CD8-positive, alpha-beta memory T cell (primary cell): ENCODE results near the gene ARL2. TPM values are rescaled to one million over a fixed set of nuclear protein-coding genes. Genes with fewer than 3 reads are reported as not detected.
"Not testable (repeated sequence)": the region's sequence is repeated elsewhere in the genome, so short reads cannot be mapped to it uniquely, and the experiment has no call there.

Experiments
- CTCF ChIA-PET: fragments of 350-600 bp; sonication (Branson Sonifier 250); formaldehyde crosslinking; loops from one replicate; lab custom pipeline; 2021; ENCODE audit warnings: antibody characterized with exemption; lab: Charles Lee
- POLR2A ChIA-PET: fragments of 350-600 bp; sonication (Branson Sonifier 250); formaldehyde crosslinking; loops from one replicate; lab custom pipeline; 2021; ENCODE audit warnings: antibody characterized with exemption; lab: Charles Lee
- DNase-seq, 5 donors: peaks; one replicate each; pipeline versions ENCODE4 v3.0.0 to v3.0.0-alpha.2; 2020 to 2022; ENCODE audit warnings: mixed read lengths in 1 of 5
- H3K27ac ChIP-seq: one replicate; pipeline ENCODE4 v1.7.0; 2013; ENCODE audit warnings: low read depth, mild to moderate bottlenecking, low read length, moderate library complexity
- H3K27me3 ChIP-seq: 2 replicates; pipeline ENCODE4 v1.7.0; 2013; ENCODE audit warnings: low read length, mild to moderate bottlenecking; ENCODE audit not compliant: insufficient read depth, poor library complexity, severe bottlenecking
- H3K36me3 ChIP-seq: 2 replicates; pipeline ENCODE4 v1.7.0; 2013; ENCODE audit warnings: mild to moderate bottlenecking, low read length, moderate library complexity; ENCODE audit not compliant: insufficient read depth
- H3K4me1 ChIP-seq: 2 replicates; pipeline ENCODE4 v1.7.0; 2013; ENCODE audit warnings: mild to moderate bottlenecking, low read length, moderate library complexity; ENCODE audit not compliant: insufficient read depth
- H3K4me3 ChIP-seq: 2 replicates; pipeline ENCODE4 v1.7.0; 2013; ENCODE audit warnings: mild to moderate bottlenecking, low read length
- H3K9me3 ChIP-seq: 2 replicates; pipeline ENCODE4 v1.7.0; 2013; ENCODE audit warnings: mild to moderate bottlenecking, low read length
- H3K27ac Mint-ChIP-seq, 8 donors: one replicate each; pipeline ENCODE4 v1.8.0; 2020 to 2021; ENCODE audit warnings: mixed read lengths in 8 of 8, mild to moderate bottlenecking in 6 of 8, inconsistent platforms in 3 of 8, moderate library complexity in 3 of 8
- H3K27me3 Mint-ChIP-seq, 2 donors: one replicate each; pipeline ENCODE4 v1.8.0; 2020 to 2021; ENCODE audit warnings: mixed read lengths in 2 of 2, mild to moderate bottlenecking in 1 of 2, moderate library complexity in 1 of 2
- H3K36me3 Mint-ChIP-seq, 3 donors: one replicate each; pipeline ENCODE4 v1.8.0; 2020 to 2021; ENCODE audit warnings: mixed read lengths in 3 of 3, inconsistent platforms in 1 of 3, mild to moderate bottlenecking in 1 of 3
- H3K4me1 Mint-ChIP-seq, 3 donors: one replicate each; pipeline ENCODE4 v1.8.0; 2020 to 2021; ENCODE audit warnings: mixed read lengths in 3 of 3, inconsistent platforms in 1 of 3, mild to moderate bottlenecking in 1 of 3
- H3K4me3 Mint-ChIP-seq, 7 donors: one replicate each; pipeline ENCODE4 v1.8.0; 2020 to 2021; ENCODE audit warnings: mixed read lengths in 7 of 7, mild to moderate bottlenecking in 6 of 7, moderate library complexity in 4 of 7, inconsistent platforms in 2 of 7
- H3K9me3 Mint-ChIP-seq, 5 donors: one replicate each; pipeline ENCODE4 v1.8.0; 2020 to 2022; ENCODE audit warnings: mixed read lengths in 5 of 5, mild to moderate bottlenecking in 3 of 5, moderate library complexity in 2 of 5, inconsistent platforms in 1 of 5
- polyA plus RNA-seq: library from polyadenylated mRNA; unstranded; fragments of 300-500 nt; fragmentation: Illumina TruSeq; gene quantifications from one replicate; pipeline ENCODE4 v1.2.3, GENCODE V29; 2021
- total RNA-seq, 2 experiments: library from RNA; stranded (reverse); gene quantifications; one replicate each; pipeline ENCODE4 v1.2.3, GENCODE V29; 2021

Gene ARL2
- total and polyA plus RNA-seq, 3 experiments from 2014 or later = 99.7 to 125 (median 125) TPM

GRCh38 chr11:64998141-64998540, 15.8 kb upstream of the ARL2 start:
- Mint-ChIP-seq H3K4me1 (peaks cover 5 to 12% (median 6%) of the 10 kb centered on the region in 3 donors), H3K27me3 (peaks cover 0 to 3% of the 10 kb centered on the region in 2 donors), H3K27ac (peak overlapping the region in 2 of 8 donors; percentile 9 to 43), H3K4me3 (no peak overlapping the region), H3K36me3 (no peaks in the 10 kb centered on the region), H3K9me3 (no peaks in the 10 kb centered on the region)
- H3K27ac ChIP-seq = no peak overlapping the region
- no peaks in the 10 kb centered on the region for H3K27me3 ChIP-seq
- H3K9me3 ChIP-seq = no peaks in the 10 kb centered on the region
- no peaks in the 10 kb centered on the region for H3K36me3 ChIP-seq
- H3K4me3 ChIP-seq = no peak overlapping the region
- no peak for DNase-seq
- H3K4me1 ChIP-seq = peaks cover 9% of the 10 kb centered on the region
- CTCF ChIA-PET = interaction anchor here (1.3 to 1.7 kb wide), 2 partner anchors 15 to 16 kb away, joined by 3 to 5 read pairs; no protein-coding TSS in a partner anchor
- POLR2A ChIA-PET = interaction anchor here (0.6 kb wide), 2 partner anchors 16 to 839 kb away, joined by 3 to 4 read pairs; partner anchors contain the start of gene ARL2

- Mint-ChIP-seq H3K27me3 (peaks cover 0 to 4% of the 10 kb centered on the region in 2 donors), H3K4me3 (no peak overlapping the region), H3K9me3 (no peaks in the 10 kb centered on the region), H3K27ac (peak overlapping the region in 1 of 8 donors; percentile 64), H3K4me1 (peaks cover 5 to 12% (median 6%) of the 10 kb centered on the region in 3 donors), H3K36me3 (no peaks in the 10 kb centered on the region)
- H3K4me3 ChIP-seq = no peak overlapping the region
- H3K4me1 ChIP-seq = peaks cover 9% of the 10 kb centered on the region
- ChIA-PET CTCF (no interaction called here), POLR2A (no interaction called here)
- no peaks in the 10 kb centered on the region for H3K9me3 ChIP-seq
- H3K27ac ChIP-seq = no peak overlapping the region
- no peaks in the 10 kb centered on the region for H3K27me3 ChIP-seq
- no peak for DNase-seq
- no peaks in the 10 kb centered on the region for H3K36me3 ChIP-seq
Observed at GRCh38 chr11:64998690-64999431, 15.1 kb upstream of the ARL2 start.

GRCh38 chr11:64999478-64999877, 14.5 kb upstream of the ARL2 start:
- DNase-seq = no peak
- Mint-ChIP-seq H3K9me3 (no peaks in the 10 kb centered on the region), H3K27me3 (peaks cover 0 to 3% of the 10 kb centered on the region in 2 donors), H3K4me3 (no peak overlapping the region), H3K36me3 (no peaks in the 10 kb centered on the region), H3K4me1 (peaks cover 5 to 12% (median 6%) of the 10 kb centered on the region in 3 donors), H3K27ac (no peak overlapping the region)
- Histone ChIP-seq H3K27ac (no peak overlapping the region), H3K36me3 (no peaks in the 10 kb centered on the region), H3K27me3 (no peaks in the 10 kb centered on the region), H3K4me3 (no peak overlapping the region), H3K9me3 (no peaks in the 10 kb centered on the region), H3K4me1 (peaks cover 9% of the 10 kb centered on the region)
- ChIA-PET CTCF (no interaction called here), POLR2A (no interaction called here)

DNA sequence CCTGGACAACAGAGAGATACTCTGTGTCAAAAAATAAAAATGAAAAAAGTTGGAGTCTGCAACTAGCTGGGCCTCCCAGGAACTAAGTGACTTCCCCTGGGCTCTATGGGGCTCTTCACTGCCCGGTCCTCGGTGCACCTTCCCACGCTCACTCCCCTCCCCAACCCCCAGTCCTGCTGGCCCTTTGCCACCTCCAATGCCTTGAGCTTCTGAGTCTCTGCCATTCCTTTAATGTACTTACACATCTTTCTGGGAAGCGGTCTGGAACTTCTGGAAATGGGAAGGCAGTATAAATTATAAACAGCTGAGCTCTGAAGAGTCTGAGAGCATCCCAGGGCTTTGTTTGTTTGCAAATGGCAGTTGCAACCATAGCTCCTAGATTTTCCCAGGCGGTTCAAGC, 11.3 kb upstream of the ARL2 start:
- ChIA-PET POLR2A (no interaction called here), CTCF (interaction anchor here (1.2 to 3.2 kb wide), 2 partner anchors 12 to 155 kb away, joined by 3 to 10 read pairs; partner anchors contain the start of gene ARL2)
- no peak for DNase-seq
- H3K27me3 ChIP-seq = no peaks in the 10 kb centered on the region
- H3K27ac Mint-ChIP-seq = no peak overlapping the region
- no peaks in the 10 kb centered on the region for H3K36me3 Mint-ChIP-seq
- H3K27me3 Mint-ChIP-seq = peaks cover 0 to 4% of the 10 kb centered on the region in 2 donors
- H3K4me1 ChIP-seq = peaks cover 9% of the 10 kb centered on the region
- peaks cover 5 to 9% (median 6%) of the 10 kb centered on the region in 3 donors for H3K4me1 Mint-ChIP-seq
- H3K4me3 Mint-ChIP-seq = no peak overlapping the region
- no peaks in the 10 kb centered on the region for H3K9me3 Mint-ChIP-seq
- H3K27ac ChIP-seq = no peak overlapping the region
- H3K4me3 ChIP-seq = no peak overlapping the region
- H3K36me3 ChIP-seq = no peaks in the 10 kb centered on the region
- H3K9me3 ChIP-seq = no peaks in the 10 kb centered on the region

DNA sequence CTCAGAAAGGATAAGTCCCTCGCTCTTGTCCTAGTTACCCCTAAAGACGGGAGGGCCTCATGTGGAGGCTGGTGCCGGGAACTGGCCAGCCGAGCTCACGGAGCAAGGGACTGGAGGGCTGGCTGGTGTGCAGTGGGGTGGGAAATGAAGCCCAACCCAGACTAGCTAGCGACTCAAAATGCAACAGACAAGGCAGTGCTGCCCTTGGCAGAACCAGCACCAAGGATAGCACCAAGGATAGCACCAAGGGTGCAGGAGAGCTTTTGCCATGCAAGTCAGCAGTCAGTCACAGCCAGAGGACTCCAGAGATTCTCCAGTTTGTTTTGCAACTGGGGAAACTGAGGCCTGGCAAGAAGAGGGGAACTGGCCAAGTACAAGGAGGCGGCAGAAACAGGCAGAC, 10.7 kb upstream of the ARL2 start:
- DNase-seq = no peak
- no peak overlapping the region for H3K4me3 ChIP-seq
- peaks cover 3 to 6% (median 4%) of the 10 kb centered on the region in 3 donors for H3K4me1 Mint-ChIP-seq
- H3K36me3 ChIP-seq = no peaks in the 10 kb centered on the region
- H3K27me3 ChIP-seq = no peaks in the 10 kb centered on the region
- H3K27ac ChIP-seq = no peak overlapping the region
- peaks cover 0 to 4% of the 10 kb centered on the region in 2 donors for H3K27me3 Mint-ChIP-seq
- H3K9me3 Mint-ChIP-seq = no peaks in the 10 kb centered on the region
- H3K9me3 ChIP-seq = no peaks in the 10 kb centered on the region
- no peak overlapping the region for H3K4me3 Mint-ChIP-seq
- no peaks in the 10 kb centered on the region for H3K36me3 Mint-ChIP-seq
- peaks cover 9% of the 10 kb centered on the region for H3K4me1 ChIP-seq
- CTCF ChIA-PET = interaction anchor here (1.2 to 3.2 kb wide), 3 partner anchors 11 to 155 kb away, joined by 3 to 10 read pairs (median 4); partner anchors contain the start of gene ARL2
- POLR2A ChIA-PET = no interaction called here
- H3K27ac Mint-ChIP-seq = no peak overlapping the region

- H3K27me3 Mint-ChIP-seq, H3K4me3 Mint-ChIP-seq, H3K4me1 Mint-ChIP-seq, H3K27ac ChIP-seq, H3K27me3 ChIP-seq, H3K9me3 ChIP-seq, H3K4me1 ChIP-seq, H3K27ac Mint-ChIP-seq, POLR2A ChIA-PET, H3K36me3 Mint-ChIP-seq, H3K9me3 Mint-ChIP-seq, DNase-seq, H3K4me3 ChIP-seq, H3K36me3 ChIP-seq: not testable (repeated sequence)
- CTCF ChIA-PET = interaction anchor here (1.2 to 3.2 kb wide), 2 partner anchors 10 to 106 kb away, joined by 4 to 10 read pairs; partner anchors contain the start of gene ARL2
Observed at GRCh38 chr11:65003968-65004367, 10.0 kb upstream of the ARL2 start.

- Mint-ChIP-seq H3K27me3 (peaks cover 0 to 3% of the 10 kb centered on the region in 2 donors), H3K4me3 (no peak overlapping the region), H3K27ac (no peak overlapping the region), H3K36me3 (no peaks in the 10 kb centered on the region), H3K4me1 (peaks cover 0 to 2% (median 2%) of the 10 kb centered on the region in 3 donors), H3K9me3 (no peaks in the 10 kb centered on the region)
- no peak for DNase-seq
- Histone ChIP-seq H3K4me1 (peaks cover 1% of the 10 kb centered on the region), H3K27ac (no peak overlapping the region), H3K4me3 (no peak overlapping the region), H3K27me3 (no peaks in the 10 kb centered on the region), H3K36me3 (no peaks in the 10 kb centered on the region), H3K9me3 (no peaks in the 10 kb centered on the region)
- CTCF ChIA-PET = no interaction called here
- POLR2A ChIA-PET = no interaction called here
Observed at GRCh38 chr11:65008016-65008415, 5.9 kb upstream of the ARL2 start.

DNA sequence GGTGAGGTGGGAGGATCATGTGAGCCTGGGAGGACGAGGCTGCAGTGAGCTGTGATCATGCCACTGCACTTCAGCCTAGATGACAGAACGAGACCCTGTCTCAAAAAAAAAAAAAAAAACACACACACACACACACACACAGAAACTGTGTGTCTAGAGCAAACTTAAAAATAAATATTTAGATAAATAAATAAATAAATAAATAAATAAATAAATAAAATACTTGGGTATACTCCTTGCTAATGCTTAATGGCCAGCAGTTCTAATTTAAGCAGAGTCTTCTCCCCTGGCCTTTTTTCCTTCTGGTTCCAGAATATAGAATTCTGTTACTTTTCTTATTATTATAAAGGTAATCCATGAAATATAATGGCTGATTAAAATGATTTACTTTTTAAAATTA, 5.1 kb upstream of the ARL2 start:
- H3K27ac Mint-ChIP-seq = no peak overlapping the region
- peaks cover 6 to 10% (median 8%) of the 10 kb centered on the region in 3 donors for H3K4me1 Mint-ChIP-seq
- Histone ChIP-seq H3K27ac (no peak overlapping the region), H3K4me1 (peaks cover 6% of the 10 kb centered on the region), H3K9me3 (no peaks in the 10 kb centered on the region), H3K27me3 (no peaks in the 10 kb centered on the region), H3K4me3 (no peak overlapping the region), H3K36me3 (no peaks in the 10 kb centered on the region)
- no peak overlapping the region for H3K4me3 Mint-ChIP-seq
- POLR2A ChIA-PET = no interaction called here
- peaks cover 0 to 3% (median 0%) of the 10 kb centered on the region in 3 donors for H3K36me3 Mint-ChIP-seq
- CTCF ChIA-PET = no interaction called here
- H3K9me3 Mint-ChIP-seq = no peaks in the 10 kb centered on the region
- DNase-seq = no peak
- peaks cover 0 to 2% of the 10 kb centered on the region in 2 donors for H3K27me3 Mint-ChIP-seq
